Glomerular visceral epithelial cell (primary cell): ENCODE measurements around the gene SFXN5.

Experiments
- DNase-seq: peaks from one replicate; pipeline ENCODE4 v3.0.0-alpha.2; 2016; ENCODE audit errors: extremely low spot score

SFXN5 gene

GRCh38 chr2:72980535-72981217, 90.8 kb downstream of the SFXN5 start:
- DNase-seq, result peak; percentile 20

- no peak for DNase-seq
Measured at GRCh38 chr2:72979896-72980295, 91.6 kb downstream of the SFXN5 start.

GRCh38 chr2:72975017-72975416, 96.5 kb downstream of the SFXN5 start:
- DNase-seq, result no peak

GRCh38 chr2:72974436-72974754, 97.1 kb downstream of the SFXN5 start:
- no peak for DNase-seq

GRCh38 chr2:72973566-72974435, 97.7 kb downstream of the SFXN5 start:
- peak; percentile 53 for DNase-seq

DNA sequence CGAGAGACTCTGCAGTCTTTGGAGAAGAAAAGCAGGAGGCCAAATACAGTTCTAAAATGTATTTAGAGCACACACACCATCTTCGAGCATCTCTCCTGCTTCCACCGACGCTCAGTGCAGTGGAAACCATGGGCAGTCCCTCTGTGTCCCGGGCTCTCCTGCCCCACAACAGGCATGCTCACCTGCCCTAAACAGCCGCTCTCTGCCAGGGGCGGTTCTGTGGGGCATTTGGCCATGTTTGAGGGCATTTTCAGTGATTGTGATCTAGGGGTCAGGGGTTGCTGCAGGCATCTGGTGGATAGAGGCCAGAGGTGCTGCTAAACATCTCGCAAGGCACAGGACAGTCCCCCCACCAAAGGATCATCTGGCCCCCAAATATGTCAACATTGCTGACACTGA, 98.4 kb downstream of the SFXN5 start:
- DNase-seq, result no peak

DNA sequence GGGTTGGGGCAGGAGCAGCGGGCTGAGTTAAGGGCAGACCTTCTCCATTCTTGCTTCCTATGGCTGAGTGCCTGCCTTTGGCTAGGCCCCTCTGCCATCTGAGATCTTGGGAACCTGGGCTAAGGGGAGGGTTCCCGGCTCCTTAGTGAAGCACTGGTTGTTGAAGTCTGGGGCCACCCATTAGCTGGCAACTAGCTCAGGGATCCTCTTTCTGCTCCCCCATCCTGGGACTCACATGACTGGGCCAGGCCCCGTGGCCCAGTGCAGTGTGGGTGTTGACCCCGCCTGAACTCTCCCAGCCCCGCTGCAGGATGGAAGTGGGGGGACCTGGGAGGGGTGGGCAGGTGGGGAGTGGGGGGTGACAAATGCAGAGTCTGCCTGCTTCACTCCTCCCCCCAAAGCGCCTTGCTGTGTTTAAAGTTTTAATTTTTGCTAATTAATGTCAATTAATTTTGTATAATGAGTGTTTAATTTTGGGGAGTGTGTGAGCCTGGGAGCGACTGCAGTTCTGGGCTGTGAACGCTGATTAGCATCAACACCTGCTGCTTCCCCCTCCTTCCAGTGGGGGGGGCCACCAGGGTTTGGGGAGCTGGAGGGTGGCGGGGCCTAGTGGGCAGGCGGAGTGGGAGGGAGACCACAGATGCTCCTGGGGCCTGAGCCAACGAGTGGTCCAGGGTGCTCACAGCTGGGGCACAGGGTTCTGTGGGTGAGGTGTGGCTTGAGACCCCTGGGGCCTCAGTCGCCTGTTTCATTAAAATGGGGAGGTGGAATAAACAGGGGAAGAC, 99.0 kb downstream of the SFXN5 start:
- DNase-seq, result no peak

DNA sequence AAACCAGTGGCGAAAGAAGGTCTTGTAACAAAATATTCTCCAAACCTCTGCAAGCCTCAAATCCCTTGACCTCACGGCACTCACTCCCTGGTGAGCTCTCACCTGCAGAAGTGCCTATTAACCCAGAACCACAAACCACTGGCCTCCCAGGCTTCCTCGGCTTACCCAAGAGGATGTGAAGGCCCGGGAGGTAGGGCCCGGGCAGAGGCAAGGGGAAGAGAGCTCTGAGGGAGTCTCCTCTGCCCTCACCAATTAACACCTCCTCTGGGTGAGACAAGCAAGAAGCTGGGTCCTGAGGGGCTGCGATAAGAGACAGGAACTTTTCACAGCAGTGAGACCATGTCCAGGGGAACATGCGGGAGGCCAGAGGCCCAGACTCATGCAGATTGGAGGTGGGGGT, 100.5 kb downstream of the SFXN5 start:
- DNase-seq, result no peak

GRCh38 chr2:72969706-72970105, 101.8 kb downstream of the SFXN5 start:
- DNase-seq, result no peak

DNA sequence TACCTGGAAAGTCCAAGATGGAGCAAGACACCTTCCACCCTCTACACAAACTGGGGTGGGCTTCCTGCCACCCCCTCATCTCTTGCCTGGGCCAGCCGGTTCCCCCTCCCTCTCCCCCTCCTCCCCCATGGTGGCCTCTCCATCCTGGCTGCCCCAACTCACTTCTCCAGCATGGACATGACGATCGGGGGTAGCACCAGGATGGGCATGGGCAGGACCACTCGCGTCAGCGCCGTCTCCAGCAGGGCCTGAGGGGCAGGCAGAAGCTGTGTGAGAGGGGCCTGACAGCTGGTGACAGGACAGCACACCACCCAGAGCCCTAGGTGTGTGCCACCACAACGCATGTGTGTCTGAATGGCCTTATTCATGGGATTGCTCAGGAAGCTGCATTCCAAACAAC, 103.2 kb downstream of the SFXN5 start:
- no peak for DNase-seq

DNA sequence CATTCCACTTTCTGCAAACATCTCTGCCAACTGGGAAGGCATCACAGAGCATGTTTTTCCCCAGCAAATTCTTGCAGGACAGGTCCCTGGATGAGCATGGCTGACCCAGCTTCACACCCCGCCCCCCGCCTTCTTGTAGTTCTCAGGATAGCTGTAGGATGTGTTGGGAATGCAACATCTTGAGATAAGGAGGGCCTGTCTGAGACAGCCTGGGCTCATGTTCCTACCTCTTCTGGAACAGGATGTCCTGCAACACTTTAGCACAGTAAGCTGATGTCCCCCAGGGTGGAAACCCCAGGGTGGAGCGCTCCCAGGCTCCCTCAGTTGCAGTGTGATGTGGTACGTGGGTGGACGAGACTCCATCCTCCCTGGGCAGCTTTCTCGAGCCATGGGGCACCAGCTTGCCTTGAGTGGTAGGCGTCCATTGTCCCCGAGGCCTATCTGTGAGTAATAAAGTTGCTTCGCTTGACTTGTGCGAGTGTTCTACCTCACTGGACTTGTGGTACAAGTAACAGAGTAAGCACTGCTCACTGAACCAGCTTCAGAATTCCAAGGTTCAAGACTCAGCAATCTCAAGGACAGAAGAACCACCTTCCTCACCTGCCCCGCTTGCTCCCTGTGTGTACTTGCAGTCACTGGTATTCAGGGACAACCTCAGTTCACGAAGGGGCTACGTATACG, 105.6 kb downstream of the SFXN5 start:
- DNase-seq, result peak; percentile 25

- no peak for DNase-seq
Measured at GRCh38 chr2:72965016-72965415, 106.5 kb downstream of the SFXN5 start.

- DNase-seq, result no peak
Measured at GRCh38 chr2:72964146-72964525, 107.4 kb downstream of the SFXN5 start.

- DNase-seq, result no peak
Measured at GRCh38 chr2:72963423-72964145, 107.9 kb downstream of the SFXN5 start.

DNA sequence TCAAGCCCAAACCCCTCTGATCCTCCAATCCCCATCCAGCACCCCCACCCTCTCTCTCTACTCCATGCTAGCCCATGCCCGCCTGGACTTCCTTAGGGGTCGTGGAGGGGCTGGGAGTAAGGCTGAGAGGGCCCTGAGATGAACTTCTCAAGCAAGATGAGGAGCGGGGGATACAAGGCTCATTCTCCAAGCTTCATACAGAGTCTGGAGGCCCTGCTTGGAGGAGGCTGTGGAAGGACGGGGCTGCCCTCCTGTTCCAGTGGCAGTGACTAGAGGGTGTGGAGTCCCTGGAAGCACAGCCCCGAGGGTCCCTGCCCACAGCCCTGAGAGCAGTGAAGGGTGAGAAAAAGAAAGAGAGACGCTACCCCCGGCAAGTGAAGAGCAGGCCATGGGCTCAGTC, 108.6 kb downstream of the SFXN5 start:
- no peak for DNase-seq

DNA sequence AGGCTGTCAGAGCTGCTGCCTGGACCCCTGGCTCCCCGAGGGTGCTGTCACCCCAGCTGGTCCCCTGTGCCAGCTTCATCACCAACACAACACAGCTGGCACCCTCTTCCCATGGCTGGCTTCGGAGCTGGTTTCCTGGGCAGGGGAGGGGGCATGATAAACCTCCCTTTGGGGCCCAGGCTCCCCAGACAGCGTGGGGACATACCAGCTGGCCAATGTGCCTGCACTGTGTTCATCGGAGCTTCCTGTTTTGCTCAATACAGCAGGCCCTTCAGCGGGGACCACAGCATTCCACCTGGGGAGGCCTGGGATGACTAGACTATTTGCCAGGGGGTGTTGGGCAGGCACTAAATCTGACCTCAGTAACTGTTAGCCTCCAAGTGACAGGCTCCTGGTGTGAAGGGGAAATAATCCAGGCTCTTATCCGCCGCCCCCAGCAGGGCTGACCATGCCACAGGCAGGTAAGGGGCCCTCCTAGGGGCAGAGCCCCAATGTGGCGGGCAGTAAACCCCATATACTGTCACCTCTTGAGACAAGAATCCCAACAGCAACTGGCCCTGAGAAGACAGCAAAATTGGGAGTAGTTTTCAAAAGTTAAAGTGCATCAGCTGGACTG, 109.6 kb downstream of the SFXN5 start:
- no peak for DNase-seq

- no peak for DNase-seq
Measured at GRCh38 chr2:72961036-72961720, 110.3 kb downstream of the SFXN5 start.

DNA sequence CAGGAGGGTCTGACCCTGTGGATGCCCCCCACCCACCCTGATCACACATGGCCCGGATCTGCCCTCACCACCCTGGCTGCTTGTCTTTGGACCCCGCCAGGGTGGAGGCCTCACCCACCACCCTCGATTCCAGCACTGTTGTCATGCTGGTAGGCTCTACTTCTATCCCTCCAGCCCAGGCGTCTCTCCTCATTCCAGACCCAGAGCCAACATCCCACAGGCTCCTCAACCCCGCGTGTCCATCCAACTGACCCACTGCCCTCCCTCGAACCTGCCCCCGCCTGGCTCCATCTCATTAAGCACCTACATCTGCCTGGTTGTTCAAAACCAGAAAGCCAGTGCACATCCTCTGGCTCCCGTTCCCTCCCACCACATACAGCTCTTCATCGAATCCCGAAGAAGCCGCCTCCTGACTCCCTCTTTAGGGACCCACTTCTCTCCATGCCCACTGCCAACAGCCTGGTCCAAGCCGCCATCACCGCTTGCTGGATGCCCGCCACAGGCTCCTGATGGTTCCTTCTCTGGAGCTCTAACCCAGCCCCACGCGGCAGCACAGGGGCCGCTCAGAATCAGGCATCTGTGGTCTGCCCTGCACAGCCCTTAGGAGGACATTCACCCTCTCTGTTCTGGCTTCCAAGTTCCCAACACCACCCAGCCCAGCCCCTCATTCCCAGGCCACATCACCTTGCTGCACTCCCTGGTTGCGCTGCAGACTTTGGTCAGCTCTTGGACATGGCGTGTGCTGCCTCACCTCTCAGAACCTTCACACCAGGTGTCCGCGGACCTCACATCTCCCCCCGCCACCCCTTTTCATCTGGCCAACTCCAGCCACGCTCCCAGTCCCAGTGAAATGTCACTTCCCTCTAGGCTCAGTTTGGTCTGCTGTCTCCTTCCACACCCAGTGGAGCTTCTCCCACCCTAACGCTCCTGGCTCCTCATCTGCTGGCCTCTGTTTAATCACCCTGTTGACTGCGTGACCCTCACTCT, 111.2 kb downstream of the SFXN5 start:
- no peak for DNase-seq

DNA sequence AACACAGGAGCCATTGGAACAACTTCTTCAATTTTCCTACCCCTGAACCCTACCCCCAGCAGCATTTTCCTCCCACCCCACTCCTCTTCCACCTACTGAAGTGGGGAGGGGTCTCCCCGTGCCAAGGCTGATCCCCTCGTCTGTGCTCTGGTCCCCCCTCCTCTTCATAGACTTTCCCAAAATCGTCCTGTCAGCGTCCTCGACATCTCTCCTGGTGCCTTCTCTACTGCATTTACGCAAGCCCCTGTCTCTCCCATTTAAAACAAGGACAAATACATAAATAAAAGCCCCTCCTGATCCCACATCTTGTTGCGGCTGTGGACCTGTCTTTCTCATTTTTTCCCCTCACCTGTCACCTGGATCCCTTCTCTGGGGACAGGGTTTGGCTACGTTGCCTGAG, 112.0 kb downstream of the SFXN5 start:
- DNase-seq, result no peak
